Neuronal stem cell (in vitro differentiated cells): ENCODE measurements around the gene CELSR3.

Experiments
- DNase-seq: peaks from one replicate; pipeline ENCODE4 v3.0.0-alpha.2; 2013; ENCODE audit warnings: low spot score
- H2AFZ ChIP-seq: one replicate; pipeline ENCODE4 v1.6.1; 2013; ENCODE audit warnings: mild to moderate bottlenecking, low read length, inconsistent platforms
- H2AK5ac ChIP-seq: 2 replicates; pipeline ENCODE4 v1.6.1; 2013; ENCODE audit warnings: low read depth, mild to moderate bottlenecking, inconsistent platforms, low read length, moderate library complexity, mixed read lengths
- H2BK120ac ChIP-seq: 2 replicates; pipeline ENCODE4 v1.6.1; 2013; ENCODE audit warnings: low read depth, mild to moderate bottlenecking, inconsistent platforms, low read length, moderate library complexity, mixed read lengths
- H2BK12ac ChIP-seq: one replicate; pipeline ENCODE4 v1.6.1; 2013; ENCODE audit warnings: low read length, inconsistent platforms
- H2BK15ac ChIP-seq: 2 replicates; pipeline ENCODE4 v1.6.1; 2013; ENCODE audit warnings: mild to moderate bottlenecking, low read length, inconsistent platforms, mixed read lengths
- H2BK5ac ChIP-seq: one replicate; pipeline ENCODE4 v1.6.1; 2013; ENCODE audit warnings: inconsistent platforms, mild to moderate bottlenecking, low read length, moderate library complexity
- H3K14ac ChIP-seq: one replicate; pipeline ENCODE4 v1.6.1; 2013; ENCODE audit warnings: low read length, inconsistent platforms
- H3K18ac ChIP-seq: 2 replicates; pipeline ENCODE4 v1.6.1; 2013; ENCODE audit warnings: low read length, inconsistent platforms
- H3K23ac ChIP-seq: 2 replicates; pipeline ENCODE4 v1.6.1; 2013; ENCODE audit warnings: low read depth, mild to moderate bottlenecking, mixed read lengths, low read length, inconsistent platforms; ENCODE audit not compliant: poor library complexity
- H3K27ac ChIP-seq: replicated peaks from 3 replicates; pipeline ENCODE4 v1.5.1; 2013; ENCODE audit warnings: low read length, inconsistent platforms
- H3K27me3 ChIP-seq, 3 experiments: 2 replicates each; pipeline ENCODE4 v1.6.1; 2013; ENCODE audit warnings: low read length in 3 of 3, mild to moderate bottlenecking in 2 of 3, inconsistent platforms in 1 of 3, low read depth in 1 of 3, mixed read lengths in 1 of 3, moderate library complexity in 1 of 3; ENCODE audit not compliant: control insufficient read depth in 3 of 3, insufficient read depth in 3 of 3
- H3K36me3 ChIP-seq, 2 donors: replicated peaks in 1 of 2; 2 replicates each; pipeline ENCODE4 v1.6.1; 2013; ENCODE audit warnings: low read length in 2 of 2; ENCODE audit not compliant: control insufficient read depth in 2 of 2, insufficient read depth in 2 of 2
- H3K4ac ChIP-seq: 2 replicates; pipeline ENCODE4 v1.6.1; 2013; ENCODE audit warnings: inconsistent platforms, mild to moderate bottlenecking, low read length, moderate library complexity
- H3K4me1 ChIP-seq, 2 donors: 1 replicate in 1 of 2; 2 replicates in 1 of 2; pipeline ENCODE4 v1.6.1; 2013; ENCODE audit warnings: low read length in 2 of 2, low read depth in 1 of 2; ENCODE audit not compliant: control insufficient read depth in 2 of 2, insufficient read depth in 1 of 2
- H3K4me2 ChIP-seq: one replicate; pipeline ENCODE4 v1.6.1; 2013; ENCODE audit warnings: mild to moderate bottlenecking, low read length, inconsistent platforms; ENCODE audit not compliant: insufficient read depth, poor library complexity, severe bottlenecking
- H3K4me3 ChIP-seq, 2 donors: 2 replicates each; pipeline ENCODE4 v1.5.1; 2013; ENCODE audit warnings: low read length in 2 of 2, mild to moderate bottlenecking in 2 of 2, inconsistent platforms in 1 of 2, moderate library complexity in 1 of 2
- H3K79me1 ChIP-seq: one replicate; pipeline ENCODE4 v1.6.1; 2013; ENCODE audit warnings: low read depth, mild to moderate bottlenecking, inconsistent platforms, low read length, moderate library complexity
- H3K9ac ChIP-seq: one replicate; pipeline ENCODE4 v1.6.1; 2013; ENCODE audit warnings: mild to moderate bottlenecking, low read depth, low read length, inconsistent platforms; ENCODE audit not compliant: poor library complexity
- H3K9me3 ChIP-seq, 2 donors: replicated peaks in 1 of 2; 2 replicates each; pipeline versions ENCODE3 to v1.6.1; 2013; ENCODE audit warnings: low read length in 2 of 2, mild to moderate bottlenecking in 2 of 2, inconsistent platforms in 1 of 2, low read depth in 1 of 2, mixed read lengths in 1 of 2, moderate library complexity in 1 of 2; ENCODE audit not compliant: control insufficient read depth in 2 of 2, insufficient read depth in 1 of 2
- H4K8ac ChIP-seq: one replicate; pipeline ENCODE4 v1.6.1; 2013; ENCODE audit warnings: low read depth, mild to moderate bottlenecking, inconsistent platforms, low read length, moderate library complexity
- H4K91ac ChIP-seq: one replicate; pipeline ENCODE4 v1.6.1; 2013; ENCODE audit warnings: low read length, low read depth, mild to moderate bottlenecking, inconsistent platforms; ENCODE audit not compliant: poor library complexity
- WGBS, 2 donors: extraction: QIAGEN DNeasy Blood & Tissue Kit; methylation state at CpG; one replicate each; pipeline ENCODE4 v1.1.7; 2013; ENCODE audit warnings: missing lambda C conversion rate in 2 of 2, mixed read lengths in 1 of 2; ENCODE audit not compliant: insufficient read length in 2 of 2, insufficient replicate concordance in 1 of 2; ENCODE audit errors: extremely low coverage in 2 of 2; 5-methylcytosine and 5-hydroxymethylcytosine counted together

CELSR3 gene

GRCh38 chr3:48596157-48596556 is 66.5 kb downstream of the CELSR3 start:
- H3K4ac ChIP-seq, result no peak overlapping the region
- WGBS, 2 donors, result no CpG with 5 or more reads among the region's 5 CpGs
- H2BK120ac ChIP-seq, result no peak overlapping the region
- peak overlapping the region in 1 of 2 donors; percentile 38 for H3K4me3 ChIP-seq
- no peak overlapping the region for H2BK12ac ChIP-seq
- H3K14ac ChIP-seq, result no peak overlapping the region
- H2AFZ ChIP-seq, result no peak overlapping the region
- no peak overlapping the region for H4K91ac ChIP-seq
- H3K79me1 ChIP-seq, result no peaks in the 10 kb centered on the region
- H3K4me1 ChIP-seq, result peaks cover 0 to 11% of the 10 kb centered on the region in 2 donors
- no peak overlapping the region for H2AK5ac ChIP-seq
- DNase-seq, result no peak
- peaks cover 38 to 45% of the 10 kb centered on the region in 2 donors for H3K36me3 ChIP-seq
- no peak overlapping the region for H4K8ac ChIP-seq
- no peak overlapping the region for H3K9ac ChIP-seq
- H3K4me2 ChIP-seq, result no peak overlapping the region
- H2BK5ac ChIP-seq, result no peak overlapping the region
- no peak overlapping the region for H2BK15ac ChIP-seq
- no peak overlapping the region for H3K27ac ChIP-seq
- no peaks in the 10 kb centered on the region for H3K9me3 ChIP-seq
- no peaks in the 10 kb centered on the region for H3K27me3 ChIP-seq
- peak overlapping the region; percentile 59 for H3K23ac ChIP-seq
- peak overlapping the region; percentile 35 for H3K18ac ChIP-seq

GRCh38 chr3:48595526-48596121 is 67.1 kb downstream of the CELSR3 start:
- Histone ChIP-seq H2BK5ac (no peak overlapping the region), H2BK120ac (no peak overlapping the region), H3K14ac (no peak overlapping the region), H3K9me3 (no peaks in the 10 kb centered on the region), H2AFZ (no peak overlapping the region), H3K79me1 (no peaks in the 10 kb centered on the region), H3K36me3 (peaks cover 33 to 40% of the 10 kb centered on the region in 2 donors), H4K91ac (peak overlapping the region; percentile 31), H3K27me3 (no peaks in the 10 kb centered on the region), H3K27ac (no peak overlapping the region), H3K9ac (no peak overlapping the region), H3K4ac (no peak overlapping the region), H3K4me1 (peaks cover 0 to 11% of the 10 kb centered on the region in 2 donors), H3K18ac (peak overlapping the region; percentile 53), H2BK12ac (no peak overlapping the region), H4K8ac (no peak overlapping the region), H2BK15ac (no peak overlapping the region), H2AK5ac (no peak overlapping the region), H3K4me3 (peak overlapping the region in 1 of 2 donors; percentile 38), H3K4me2 (no peak overlapping the region), H3K23ac (peak overlapping the region; percentile 59)
- whole genome bisulfite sequencing, 2 donors, result no CpG with 5 or more reads among the region's 10 CpGs
- no peak for DNase-seq

- H3K79me1 ChIP-seq, result no peaks in the 10 kb centered on the region
- peaks cover 28 to 34% of the 10 kb centered on the region in 2 donors for H3K36me3 ChIP-seq
- peak within 1 kb of the TSS; percentile 35 for H4K91ac ChIP-seq
- H3K23ac ChIP-seq, result peak within 1 kb of the TSS; percentile 86
- H2AFZ ChIP-seq, result no peak within 1 kb of the TSS
- H3K4me1 ChIP-seq, result peaks cover 0 to 11% of the 10 kb centered on the region in 2 donors
- H3K27me3 ChIP-seq, result no peaks in the 10 kb centered on the region
- H3K4ac ChIP-seq, result peak within 1 kb of the TSS; percentile 71
- no peaks in the 10 kb centered on the region for H3K9me3 ChIP-seq
- H2BK12ac ChIP-seq, result no peak within 1 kb of the TSS
- no peak within 1 kb of the TSS for H3K27ac ChIP-seq
- H3K9ac ChIP-seq, result peak within 1 kb of the TSS; percentile 64
- H3K14ac ChIP-seq, result peak within 1 kb of the TSS; percentile 77
- peak within 1 kb of the TSS; percentile 26 for H3K4me2 ChIP-seq
- peak within 1 kb of the TSS; percentile 78 for H2AK5ac ChIP-seq
- no peak within 1 kb of the TSS for H2BK120ac ChIP-seq
- no peak within 1 kb of the TSS for H2BK5ac ChIP-seq
- H3K18ac ChIP-seq, result peak within 1 kb of the TSS; percentile 88
- peak within 1 kb of the TSS; percentile 51 for H2BK15ac ChIP-seq
- no CpG with 5 or more reads among the region's 35 CpGs for WGBS, 2 donors
- DNase-seq, result no peak
- H3K4me3 ChIP-seq, result peak within 1 kb of the TSS in 1 of 2 donors; percentile 38
- H4K8ac ChIP-seq, result no peak within 1 kb of the TSS
Observed at GRCh38 chr3:48595075-48595525, 67.6 kb downstream of the CELSR3 start, which contains the start of gene COL7A1. Gene COL7A1 (minus strand): TSS chr3:48595329. CDS start chr3:48595159, 170 bp downstream.

GRCh38 chr3:48594417-48595049 is 68.2 kb downstream of the CELSR3 start:
- no peak overlapping the region for H3K27ac ChIP-seq
- peak overlapping the region; percentile 71 for H3K4ac ChIP-seq
- no peak overlapping the region for H2BK5ac ChIP-seq
- H3K4me3 ChIP-seq, result no peak overlapping the region
- no peak overlapping the region for H2BK120ac ChIP-seq
- peaks cover 0 to 11% of the 10 kb centered on the region in 2 donors for H3K4me1 ChIP-seq
- no peaks in the 10 kb centered on the region for H3K79me1 ChIP-seq
- DNase-seq, result no peak
- peak overlapping the region; percentile 86 for H3K23ac ChIP-seq
- H3K9ac ChIP-seq, result peak overlapping the region; percentile 51
- H2BK12ac ChIP-seq, result no peak overlapping the region
- no peak overlapping the region for H2AFZ ChIP-seq
- H3K14ac ChIP-seq, result peak overlapping the region; percentile 77
- H3K27me3 ChIP-seq, result no peaks in the 10 kb centered on the region
- peak overlapping the region; percentile 35 for H4K91ac ChIP-seq
- H2BK15ac ChIP-seq, result peak overlapping the region; percentile 51
- no peak overlapping the region for H4K8ac ChIP-seq
- peak overlapping the region; percentile 26 for H3K4me2 ChIP-seq
- peak overlapping the region; percentile 88 for H3K18ac ChIP-seq
- no peaks in the 10 kb centered on the region for H3K9me3 ChIP-seq
- H2AK5ac ChIP-seq, result peak overlapping the region; percentile 78
- WGBS, 2 donors, result no CpG with 5 or more reads among the region's 39 CpGs
- peaks cover 22 to 29% of the 10 kb centered on the region in 2 donors for H3K36me3 ChIP-seq
